HG03575 (cell line): ENCODE results near the gene RBBP8.

Experiments
- ATAC-seq: cut with Tn5 transposase; IDR thresholded peaks from one replicate; pipeline ENCODE4 v1.9.1; 2021; ENCODE audit not compliant: unreplicated experiment, insufficient number of reproducible peaks, low FRiP score; ENCODE audit errors: extremely low read depth

The RBBP8 gene

GRCh38 chr18:22981274-22982133 is 48.4 kb downstream of the RBBP8 start:
- no peak for ATAC-seq

- no peak for ATAC-seq
These were observed 50.0 kb downstream of the RBBP8 start for GRCh38 chr18:22983175-22983574.

- ATAC-seq, result no peak
These were observed 52.1 kb downstream of the RBBP8 start for GRCh38 chr18:22985250-22985649.

- no peak for ATAC-seq
These were observed 54.5 kb downstream of the RBBP8 start for GRCh38 chr18:22987547-22988189.

- ATAC-seq, result no peak
These were observed 55.1 kb downstream of the RBBP8 start for GRCh38 chr18:22988208-22988607.

- no peak for ATAC-seq
These were observed 65.2 kb downstream of the RBBP8 start for GRCh38 chr18:22998344-22998743.

GRCh38 chr18:22999212-22999611 is 66.1 kb downstream of the RBBP8 start:
- ATAC-seq, result no peak

GRCh38 chr18:22999647-23000046 is 66.5 kb downstream of the RBBP8 start:
- ATAC-seq, result no peak

GRCh38 chr18:23003289-23003688 is 70.2 kb downstream of the RBBP8 start:
- ATAC-seq, result no peak

- ATAC-seq, result no peak
These were observed 79.1 kb downstream of the RBBP8 start for GRCh38 chr18:23012249-23012648.

- no peak for ATAC-seq
These were observed 87.6 kb downstream of the RBBP8 start for GRCh38 chr18:23020555-23021294.

- ATAC-seq, result no peak
These were observed 88.5 kb downstream of the RBBP8 start for GRCh38 chr18:23021623-23022022.

GRCh38 chr18:23032030-23032582 is 99.0 kb downstream of the RBBP8 start:
- no peak for ATAC-seq

- ATAC-seq, result no peak
These were observed 99.9 kb downstream of the RBBP8 start for GRCh38 chr18:23033056-23033455.

GRCh38 chr18:23036660-23037201 is 103.6 kb downstream of the RBBP8 start:
- ATAC-seq, result no peak

GRCh38 chr18:23037646-23038045 is 104.5 kb downstream of the RBBP8 start:
- ATAC-seq, result no peak

- no peak for ATAC-seq
These were observed 105.6 kb downstream of the RBBP8 start for GRCh38 chr18:23038712-23039111.

- no peak for ATAC-seq
These were observed 109.0 kb downstream of the RBBP8 start for GRCh38 chr18:23042133-23042532.

GRCh38 chr18:23043803-23044376 is 110.8 kb downstream of the RBBP8 start:
- ATAC-seq, result no peak
